Left cardiac atrium (tissue), 4 donors: ENCODE measurements around the gene DPP4. TPM values are rescaled to one million over a fixed set of nuclear protein-coding genes. Genes with fewer than 3 reads are reported as not detected.
"Not testable (repeated sequence)": the region's sequence is repeated elsewhere in the genome, so short reads cannot be mapped to it uniquely, and the experiment has no call there.

ENCODE experiments used
- ATAC-seq, 2 donors: fragments of 200-7000 bp; cut with Tn5 transposase; one replicate each; pipeline ENCODE4 v1.9.1; 2020; ENCODE audit warnings: mild to moderate bottlenecking in 2 of 2, moderate library complexity in 2 of 2
- DNase-seq: peaks from one replicate; pipeline ENCODE4 v3.0.0-alpha.2; 2020
- intact Hi-C, 2 donors: fragments of 100-400 bp; cut with DNase I; formaldehyde crosslinking; loops; one replicate each; pipeline versions ENCODE4 v1.14.1 to v1.15.1; 2022 to 2023
- total RNA-seq, 2 donors: library from RNA; stranded (reverse); fragmentation: NEBNext Ultra II Directional; extraction: Animal tissue kit (Norgen Biotek cat#: 25700); gene quantifications; one replicate each; pipeline ENCODE4 v1.2.1, GENCODE V29; 2021
- donor health status: DM: no; HTN: yes; CAD: no.
- donor health status: DM: no; HTN: yes; CAD: no; lungs with severe emphysema.
- donor health status: DM: yes; HTN: yes; CAD: no.
- donor health status: Dilated cardiomyopathy.

The DPP4 gene
- total RNA-seq, 2 donors from 2014 or later = 1.7 to 2.0 TPM

DNA sequence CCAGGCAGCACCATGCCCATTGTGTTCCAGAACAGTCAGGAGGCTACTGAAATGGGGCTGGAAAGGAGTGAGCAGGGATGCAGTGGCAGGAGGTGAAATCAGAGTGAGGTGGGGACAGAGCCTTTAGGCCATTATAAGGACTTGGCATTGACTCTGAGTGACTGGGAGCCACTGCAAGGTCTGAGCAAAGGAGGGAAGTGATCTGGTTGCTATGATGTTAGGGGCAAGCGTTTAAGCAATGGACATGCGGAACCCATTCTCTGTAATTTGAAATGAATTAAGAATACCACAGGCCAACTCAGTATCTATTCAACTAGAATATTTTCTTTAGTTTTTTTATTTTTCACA is 98.2 kb downstream of the DPP4 start:
- ATAC-seq (no peak), DNase-seq (no peak)
- intact Hi-C loops = no loop called here

- peak in 1 of 2 donors; percentile 45 for ATAC-seq
- DNase-seq = no peak
- intact Hi-C loops = no loop called here
Measured at GRCh38 chr2:161975062-161975812, 98.8 kb downstream of the DPP4 start.

- intact Hi-C loops = no loop called here
- no peak for ATAC-seq
Measured at GRCh38 chr2:161974461-161974860, 99.6 kb downstream of the DPP4 start.

GRCh38 chr2:161972866-161973265 is 101.1 kb downstream of the DPP4 start:
- no peak for ATAC-seq
- intact Hi-C loops = no loop called here
- no peak for DNase-seq

More at GRCh38 chr2:161974461-161974860, 99.6 kb downstream of the DPP4 start:
- DNase-seq = no peak

- DNase-seq = no peak
- intact Hi-C loops = no loop called here
- no peak for ATAC-seq
Measured at GRCh38 chr2:161972232-161972631, 101.8 kb downstream of the DPP4 start.

GRCh38 chr2:161971551-161971950 is 102.5 kb downstream of the DPP4 start:
- ATAC-seq (no peak), DNase-seq (no peak)
- intact Hi-C loops = no loop called here

DNA sequence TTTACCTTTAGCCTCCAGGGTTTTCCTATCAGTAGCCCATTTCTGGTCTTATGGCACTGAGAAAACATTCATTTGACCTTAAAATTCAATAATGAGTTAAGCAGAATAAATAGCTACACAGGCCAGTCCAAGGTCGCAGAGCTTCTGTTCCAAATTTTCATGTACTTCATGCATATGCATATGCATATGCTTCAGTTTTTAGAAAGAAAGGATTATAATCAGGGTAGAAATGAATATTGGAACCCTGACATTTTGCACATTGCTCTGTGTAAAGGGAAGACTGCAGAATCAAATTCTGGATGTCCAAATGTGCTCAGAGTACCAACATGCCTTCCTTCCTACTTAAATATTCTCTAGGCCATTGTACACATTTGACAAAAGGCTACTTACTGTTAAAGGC is 104.9 kb downstream of the DPP4 start:
- DNase-seq = no peak
- intact Hi-C loops = no loop called here

GRCh38 chr2:161965994-161966393 is 108.0 kb downstream of the DPP4 start:
- intact Hi-C loops = no loop called here
- DNase-seq = no peak
- ATAC-seq = no peak

More for the DNA sequence above, 104.9 kb downstream of the DPP4 start:
- no peak for ATAC-seq

DNA sequence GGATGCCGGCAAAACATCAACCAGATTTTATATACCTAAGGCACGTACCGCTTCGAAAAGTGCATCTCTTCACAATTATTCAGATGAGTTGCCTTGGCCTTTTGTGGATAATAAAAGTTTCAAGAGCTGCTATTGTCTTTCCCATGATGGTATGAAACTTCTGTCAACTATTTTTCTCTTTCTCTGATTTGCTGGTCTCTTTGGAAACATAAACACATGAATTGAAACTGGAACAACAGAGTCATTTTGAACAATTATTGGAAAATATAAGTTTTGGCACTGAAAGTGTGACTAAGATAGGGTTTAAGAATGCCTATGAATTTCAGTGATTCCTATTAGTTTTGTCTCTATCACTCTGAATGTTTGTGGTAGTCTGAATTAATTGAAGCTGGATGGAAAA is 109.9 kb downstream of the DPP4 start:
- no peak for ATAC-seq
- DNase-seq = no peak
- intact Hi-C loops = no loop called here

DNA sequence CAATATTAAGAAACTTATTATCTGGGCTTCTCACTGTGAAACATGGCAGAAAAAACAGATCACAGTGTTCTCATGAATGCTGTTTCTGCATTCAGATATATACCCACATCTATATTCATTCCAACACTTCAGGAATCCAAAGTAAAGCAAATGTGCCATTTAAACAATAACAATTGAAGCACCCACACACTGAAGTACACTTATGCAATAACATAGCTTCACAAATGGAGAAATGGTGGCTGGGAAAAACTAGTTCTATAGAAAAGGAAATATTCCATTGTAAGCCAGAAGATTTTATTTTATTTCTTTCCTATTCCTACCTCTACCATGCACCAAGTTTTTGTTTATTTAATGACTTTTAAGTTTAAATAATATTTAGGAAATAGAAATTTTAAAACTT is 111.9 kb downstream of the DPP4 start:
- DNase-seq (no peak), ATAC-seq (no peak)
- intact Hi-C loops = no loop called here

DNA sequence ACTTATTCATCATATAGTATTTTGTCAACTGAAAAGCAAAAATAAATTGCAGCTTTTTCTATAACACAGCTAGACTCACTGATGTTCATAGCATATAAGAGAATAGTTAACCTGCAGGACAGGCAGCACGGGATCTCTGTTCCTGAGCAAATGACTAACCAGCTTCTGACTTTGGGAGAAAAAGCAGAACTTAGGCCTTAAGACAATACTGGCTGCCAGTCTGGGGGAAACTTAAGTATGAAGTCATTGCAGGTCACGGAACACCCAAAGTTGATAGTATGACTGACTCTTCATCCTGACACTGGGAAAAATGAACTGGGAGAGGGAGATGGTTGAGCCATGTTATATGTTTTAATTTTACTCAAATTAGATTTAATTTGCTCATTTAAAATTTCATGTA is 113.0 kb downstream of the DPP4 start:
- intact Hi-C loops = no loop called here
- no peak for DNase-seq
- ATAC-seq = no peak

DNA sequence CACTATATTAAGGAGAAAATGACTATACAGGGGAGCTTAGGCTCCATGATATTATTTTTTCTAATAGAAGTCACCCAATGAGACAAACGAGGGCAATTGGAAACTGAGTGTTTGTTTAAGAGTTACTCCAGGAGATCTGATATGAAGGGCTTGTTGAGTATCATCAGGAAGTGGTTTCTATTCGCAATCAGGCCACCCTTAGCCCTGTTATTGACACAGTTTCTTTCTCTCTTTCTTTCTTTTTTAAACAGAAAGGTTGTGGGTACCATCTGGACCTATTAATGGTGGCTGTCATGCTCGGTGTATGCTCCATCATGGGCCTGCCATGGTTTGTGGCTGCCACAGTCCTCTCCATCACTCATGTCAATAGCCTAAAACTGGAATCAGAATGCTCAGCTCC is 117.3 kb downstream of the DPP4 start:
- DNase-seq (no peak), ATAC-seq (no peak)
- intact Hi-C loops = no loop called here

GRCh38 chr2:161955211-161955610 is 118.8 kb downstream of the DPP4 start:
- ATAC-seq = no peak
- intact Hi-C loops = no loop called here
- no peak for DNase-seq

GRCh38 chr2:161954103-161954502 is 119.9 kb downstream of the DPP4 start:
- intact Hi-C loops = no loop called here
- no peak for DNase-seq
- no peak for ATAC-seq

DNA sequence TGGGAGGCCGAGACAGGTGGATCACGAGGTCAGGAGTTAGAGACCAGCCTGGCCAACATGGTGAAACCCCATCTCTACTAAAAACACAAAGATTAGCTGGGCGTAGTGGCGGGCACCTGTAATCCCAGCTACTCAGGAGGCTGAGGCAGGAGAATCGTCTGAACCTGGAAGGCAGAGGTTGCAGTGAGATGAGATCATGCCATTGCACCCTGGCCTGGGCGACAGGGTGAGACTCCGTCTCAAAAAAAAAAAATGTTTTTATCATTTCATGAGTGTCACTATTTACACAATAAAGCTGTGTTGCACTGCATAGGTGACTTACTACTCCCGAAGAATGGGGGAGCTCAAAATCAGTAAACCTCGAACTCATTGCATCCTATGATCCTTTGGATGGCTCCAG is 120.6 kb downstream of the DPP4 start:
- intact Hi-C loops, ATAC-seq, DNase-seq: not testable (repeated sequence)

DNA sequence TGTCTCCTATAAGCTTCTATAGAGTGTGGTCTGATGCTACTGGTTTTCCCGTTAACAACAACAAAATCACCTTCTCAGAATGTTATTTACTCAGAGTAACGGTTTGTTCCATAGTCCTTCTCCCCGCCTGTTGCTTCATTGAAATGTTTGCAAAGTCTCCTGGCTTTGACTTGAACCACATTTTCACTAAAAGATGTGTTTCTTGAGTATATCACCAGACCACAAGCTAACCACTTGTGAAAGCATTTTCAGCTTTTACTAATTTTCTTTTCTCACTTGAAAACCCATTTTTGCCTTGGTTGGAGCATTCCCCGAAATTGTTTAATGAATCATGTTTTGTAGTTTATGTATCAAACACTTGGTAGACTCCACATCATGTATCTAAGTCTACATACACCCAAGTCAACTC is 121.2 kb downstream of the DPP4 start:
- intact Hi-C loops = no loop called here
- no peak for DNase-seq
- no peak for ATAC-seq

- DNase-seq = no peak
- no peak for ATAC-seq
- intact Hi-C loops = loop anchor here in 1 of 2 donors (10.0 kb wide), 1 partner anchor 693 kb away; no protein-coding TSS in a partner anchor
Measured at GRCh38 chr2:161947836-161948235, 126.2 kb downstream of the DPP4 start.

GRCh38 chr2:161947406-161947805 is 126.6 kb downstream of the DPP4 start:
- ATAC-seq = no peak
- intact Hi-C loops = loop anchor here in 1 of 2 donors (10.0 kb wide), 1 partner anchor 693 kb away; no protein-coding TSS in a partner anchor

DNA sequence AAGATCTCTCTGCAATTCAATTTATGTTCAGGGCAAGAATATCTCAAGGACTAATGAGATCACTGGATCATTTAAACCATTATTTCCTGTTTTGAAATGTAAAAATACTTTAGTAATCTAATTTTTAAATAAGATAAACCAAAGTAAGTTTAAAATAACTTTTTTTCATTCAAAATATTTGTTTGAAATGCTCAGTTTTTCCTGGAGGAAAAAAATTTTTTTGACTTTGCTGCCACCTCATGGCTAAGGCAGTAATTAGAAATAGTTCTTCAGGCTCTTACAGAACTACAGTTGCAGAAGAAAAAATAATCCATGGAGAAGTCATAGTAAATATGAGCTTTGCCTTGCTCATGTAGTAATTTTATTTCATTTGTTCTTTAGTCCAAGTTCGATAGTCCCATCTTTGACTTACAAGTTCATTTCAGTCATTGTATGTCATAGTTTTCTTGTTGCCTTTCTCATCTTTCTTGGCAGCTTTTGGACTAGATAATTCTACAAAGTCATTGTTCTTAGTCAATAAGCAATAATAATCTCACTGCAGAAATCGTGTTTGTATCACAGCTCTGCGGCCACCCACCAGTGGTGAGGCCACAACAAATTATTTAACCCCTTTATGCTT is 127.4 kb downstream of the DPP4 start:
- ATAC-seq (no peak), DNase-seq (no peak)
- intact Hi-C loops = loop anchor here in 1 of 2 donors (10.0 kb wide), 1 partner anchor 692 kb away; no protein-coding TSS in a partner anchor

More at GRCh38 chr2:161947406-161947805, 126.6 kb downstream of the DPP4 start:
- no peak for DNase-seq

DNA sequence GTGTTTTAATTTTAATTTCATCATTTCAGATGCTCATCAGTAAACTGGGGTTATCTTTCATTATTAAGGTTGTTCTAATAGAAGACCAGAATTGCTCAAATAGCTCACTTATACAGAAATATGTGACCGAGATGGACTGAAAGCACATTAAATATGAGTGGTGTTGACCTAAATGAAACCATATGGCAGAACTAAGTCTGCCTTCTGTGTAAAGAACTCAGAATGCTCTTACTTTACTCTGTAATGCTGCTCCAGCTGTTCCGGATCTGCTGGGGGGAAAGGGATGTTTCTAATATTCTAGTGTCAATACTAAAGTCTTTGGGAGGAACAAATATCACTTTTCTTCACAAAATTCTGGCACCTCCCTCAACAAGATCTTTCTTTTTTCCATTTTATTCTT is 131.0 kb downstream of the DPP4 start:
- intact Hi-C loops = loop anchor here in 1 of 2 donors (10.0 kb wide), 1 partner anchor 688 kb away; no protein-coding TSS in a partner anchor
- ATAC-seq = no peak
- DNase-seq = no peak
